H9 (cell line): ENCODE results near the gene SMPX. TPM values are rescaled to one million over a fixed set of nuclear protein-coding genes. Genes with fewer than 3 reads are reported as not detected.

Source experiments
- DNase-seq: peaks from one replicate; pipeline ENCODE4 v3.0.0-alpha.2; 2017
- H2AFZ ChIP-seq: one replicate; pipeline ENCODE4 v1.6.1; 2013; ENCODE audit warnings: mild to moderate bottlenecking, low read length, control low read depth, moderate library complexity
- H2AK5ac ChIP-seq: 2 replicates; pipeline ENCODE4 v1.6.1; 2013; ENCODE audit warnings: low read length, control low read depth, mixed read lengths; ENCODE audit not compliant: insufficient read length
- H2BK120ac ChIP-seq: one replicate; pipeline ENCODE4 v1.6.1; 2013; ENCODE audit warnings: low read depth, mild to moderate bottlenecking, low read length, control low read depth, inconsistent platforms; ENCODE audit not compliant: poor library complexity, severe bottlenecking
- H2BK12ac ChIP-seq: 2 replicates; pipeline ENCODE4 v1.6.1; 2013; ENCODE audit warnings: low read length, control low read depth, mixed read lengths, low read depth; ENCODE audit not compliant: insufficient read length
- H2BK15ac ChIP-seq: 2 replicates; pipeline ENCODE4 v1.6.1; 2013; ENCODE audit warnings: low read depth, low read length, control low read depth
- H2BK20ac ChIP-seq: one replicate; pipeline ENCODE4 v1.6.1; 2013; ENCODE audit warnings: low read depth, mild to moderate bottlenecking, low read length, control low read depth, inconsistent platforms; ENCODE audit not compliant: poor library complexity, severe bottlenecking
- H2BK5ac ChIP-seq: 2 replicates; pipeline ENCODE4 v1.6.1; 2013; ENCODE audit warnings: low read length, control low read depth, mixed read lengths; ENCODE audit not compliant: insufficient read length
- H3K14ac ChIP-seq: 2 replicates; pipeline ENCODE4 v1.6.1; 2013; ENCODE audit warnings: low read length, control low read depth; ENCODE audit not compliant: insufficient read depth
- H3K18ac ChIP-seq: 2 replicates; pipeline ENCODE4 v1.6.1; 2013; ENCODE audit warnings: low read depth, mild to moderate bottlenecking, mixed read lengths, low read length, control low read depth; ENCODE audit not compliant: insufficient read length
- H3K23ac ChIP-seq: 2 replicates; pipeline ENCODE4 v1.6.1; 2013; ENCODE audit warnings: low read length, control low read depth, mixed read lengths, low read depth; ENCODE audit not compliant: insufficient read length
- H3K23me2 ChIP-seq: 2 replicates; pipeline ENCODE4 v1.6.1; 2013; ENCODE audit warnings: low read depth, mild to moderate bottlenecking, mixed read lengths, low read length, control low read depth; ENCODE audit not compliant: insufficient read length, poor library complexity, severe bottlenecking
- H3K27ac ChIP-seq: 2 replicates; pipeline ENCODE4 v1.5.1; 2013; ENCODE audit warnings: low read length, control low read depth, mixed read lengths, low read depth; ENCODE audit not compliant: insufficient read length
- H3K27me3 ChIP-seq: 2 replicates; pipeline ENCODE4 v1.6.1; 2013; ENCODE audit warnings: low read length, control low read depth, inconsistent platforms; ENCODE audit not compliant: insufficient read depth
- H3K4ac ChIP-seq: 2 replicates; pipeline ENCODE4 v1.6.1; 2013; ENCODE audit warnings: low read depth, mild to moderate bottlenecking, control low read depth, inconsistent platforms, low read length, moderate library complexity
- H3K4me1 ChIP-seq: 2 replicates; pipeline ENCODE4 v1.6.1; 2013; ENCODE audit warnings: low read length, control low read depth, inconsistent platforms; ENCODE audit not compliant: insufficient read depth
- H3K4me2 ChIP-seq: 2 replicates; pipeline ENCODE4 v1.6.1; 2013; ENCODE audit warnings: low read length, control low read depth, mixed read lengths; ENCODE audit not compliant: insufficient read length, insufficient read depth
- H3K56ac ChIP-seq: 2 replicates; pipeline ENCODE4 v1.6.1; 2013; ENCODE audit warnings: low read depth, mild to moderate bottlenecking, mixed read lengths, low read length, control low read depth; ENCODE audit not compliant: insufficient read length
- H3K79me1 ChIP-seq: 2 replicates; pipeline ENCODE4 v1.6.1; 2013; ENCODE audit warnings: low read depth, mild to moderate bottlenecking, moderate library complexity, low read length, control low read depth, inconsistent platforms; ENCODE audit not compliant: insufficient read depth, poor library complexity, severe bottlenecking
- H3K79me2 ChIP-seq: 2 replicates; pipeline ENCODE4 v1.6.1; 2013; ENCODE audit warnings: low read length, control low read depth, inconsistent platforms; ENCODE audit not compliant: insufficient read depth
- H3K9ac ChIP-seq: 2 replicates; pipeline ENCODE4 v1.6.1; 2013; ENCODE audit warnings: low read length, control low read depth, mixed read lengths; ENCODE audit not compliant: insufficient read length; ENCODE audit errors: extremely low read depth
- H3K9me3 ChIP-seq: one replicate; pipeline ENCODE4 v1.6.1; 2013; ENCODE audit warnings: low read depth, low read length, inconsistent platforms; ENCODE audit not compliant: control insufficient read depth
- H3T11ph ChIP-seq: one replicate; pipeline ENCODE4 v1.6.1; 2013; ENCODE audit warnings: mild to moderate bottlenecking, low read length, control low read depth, inconsistent platforms
- H4K20me1 ChIP-seq: one replicate; pipeline ENCODE4 v1.6.1; 2013; ENCODE audit not compliant: control insufficient read depth, insufficient read length, insufficient read depth
- H4K5ac ChIP-seq: 2 replicates; pipeline ENCODE4 v1.6.1; 2013; ENCODE audit warnings: low read depth, mild to moderate bottlenecking, mixed read lengths, low read length, control low read depth; ENCODE audit not compliant: insufficient read length
- H4K8ac ChIP-seq: replicated peaks from 2 replicates; pipeline ENCODE4 v1.6.1; 2013; ENCODE audit warnings: low read length, control low read depth, mixed read lengths, low read depth; ENCODE audit not compliant: insufficient read length
- H4K91ac ChIP-seq: 2 replicates; pipeline ENCODE4 v1.6.1; 2013; ENCODE audit warnings: low read depth, mild to moderate bottlenecking, moderate library complexity, mixed read lengths, low read length, control low read depth; ENCODE audit not compliant: insufficient read length
- H3K27ac Mint-ChIP-seq, 3 experiments: 2 replicates in 2 of 3; 3 replicates in 1 of 3; pipeline ENCODE4 v1.8.0; 2020 to 2021; ENCODE audit warnings: mixed read lengths in 3 of 3, mild to moderate bottlenecking in 1 of 3, moderate library complexity in 1 of 3
- H3K27me3 Mint-ChIP-seq: 2 replicates; pipeline ENCODE4 v1.8.0; 2021; ENCODE audit warnings: low read depth, mild to moderate bottlenecking, moderate library complexity, mixed read lengths
- H3K36me3 Mint-ChIP-seq, 3 experiments: 2 replicates in 2 of 3; 3 replicates in 1 of 3; pipeline ENCODE4 v1.8.0; 2020 to 2021; ENCODE audit warnings: low read depth in 3 of 3, mixed read lengths in 3 of 3; ENCODE audit not compliant: insufficient read depth in 1 of 3
- H3K4me1 Mint-ChIP-seq, 2 experiments: 2 replicates each; pipeline ENCODE4 v1.8.0; 2020; ENCODE audit warnings: mixed read lengths in 2 of 2
- H3K4me3 Mint-ChIP-seq, 2 experiments: 2 replicates in 1 of 2; 3 replicates in 1 of 2; pipeline ENCODE4 v1.8.0; 2020 to 2021; ENCODE audit warnings: mild to moderate bottlenecking in 2 of 2, mixed read lengths in 2 of 2, moderate library complexity in 1 of 2
- H3K9me3 Mint-ChIP-seq, 2 experiments: 2 replicates in 1 of 2; 3 replicates in 1 of 2; pipeline ENCODE4 v1.8.0; 2020; ENCODE audit warnings: mild to moderate bottlenecking in 2 of 2, mixed read lengths in 2 of 2, moderate library complexity in 1 of 2
- WGBS: extraction: QIAGEN DNeasy Blood & Tissue Kit; methylation state at CpG from one replicate; pipeline ENCODE4 v1.1.7; 2013; ENCODE audit warnings: missing lambda C conversion rate, low lambda C conversion rate, mixed read lengths; ENCODE audit not compliant: insufficient read length; ENCODE audit errors: extremely low coverage; 5-methylcytosine and 5-hydroxymethylcytosine counted together
- total RNA-seq: library from RNA; stranded (reverse); gene quantifications from 2 replicates; pipeline ENCODE4 v1.2.1, GENCODE V29; 2021
- TF ChIP-seq, protein P1 (sequence below): fragments of 200-600 bp; sonication (generic); conservative IDR thresholded peaks from 3 replicates; pipeline ENCODE4 v1.8.0; 2021; ENCODE audit warnings: antibody characterized with exemption, mild to moderate bottlenecking

The SMPX gene
- total RNA-seq, 1 experiment from 2014 or later = not detected

GRCh38 chrX:21700275-21700674 lies 57.6 kb downstream of the SMPX start:
- WGBS = no CpG with 5 or more reads among the region's 5 CpGs

More at GRCh38 chrX:21700275-21700674, 57.6 kb downstream of the SMPX start:
- no peak overlapping the region for H3K27ac ChIP-seq
- no peak overlapping the region for H3T11ph ChIP-seq
- no peak overlapping the region for H2BK20ac ChIP-seq
- H3K79me2 ChIP-seq = no peaks in the 10 kb centered on the region
- Mint-ChIP-seq H3K4me3 (no peak overlapping the region), H3K36me3 (no peaks in the 10 kb centered on the region; a peak in 1 of 7 replicates), H3K27ac (no peak overlapping the region), H3K4me1 (peaks cover 9 to 11% of the 10 kb centered on the region in 2 experiments), H3K27me3 (no peaks in the 10 kb centered on the region), H3K9me3 (peaks cover 0 to 32% of the 10 kb centered on the region in 2 experiments; a peak in 3 of 5 replicates)
- H3K4me2 ChIP-seq = no peak overlapping the region
- DNase-seq = no peak
- no peak overlapping the region for H2BK12ac ChIP-seq
- H4K91ac ChIP-seq = no peak overlapping the region
- H3K79me1 ChIP-seq = no peaks in the 10 kb centered on the region
- H3K18ac ChIP-seq = no peak overlapping the region
- no peak overlapping the region for H3K4ac ChIP-seq
- no peak overlapping the region for H3K14ac ChIP-seq
- no peak overlapping the region for H2AK5ac ChIP-seq
- H2BK120ac ChIP-seq = no peak overlapping the region
- TF ChIP-seq, protein P1, sequence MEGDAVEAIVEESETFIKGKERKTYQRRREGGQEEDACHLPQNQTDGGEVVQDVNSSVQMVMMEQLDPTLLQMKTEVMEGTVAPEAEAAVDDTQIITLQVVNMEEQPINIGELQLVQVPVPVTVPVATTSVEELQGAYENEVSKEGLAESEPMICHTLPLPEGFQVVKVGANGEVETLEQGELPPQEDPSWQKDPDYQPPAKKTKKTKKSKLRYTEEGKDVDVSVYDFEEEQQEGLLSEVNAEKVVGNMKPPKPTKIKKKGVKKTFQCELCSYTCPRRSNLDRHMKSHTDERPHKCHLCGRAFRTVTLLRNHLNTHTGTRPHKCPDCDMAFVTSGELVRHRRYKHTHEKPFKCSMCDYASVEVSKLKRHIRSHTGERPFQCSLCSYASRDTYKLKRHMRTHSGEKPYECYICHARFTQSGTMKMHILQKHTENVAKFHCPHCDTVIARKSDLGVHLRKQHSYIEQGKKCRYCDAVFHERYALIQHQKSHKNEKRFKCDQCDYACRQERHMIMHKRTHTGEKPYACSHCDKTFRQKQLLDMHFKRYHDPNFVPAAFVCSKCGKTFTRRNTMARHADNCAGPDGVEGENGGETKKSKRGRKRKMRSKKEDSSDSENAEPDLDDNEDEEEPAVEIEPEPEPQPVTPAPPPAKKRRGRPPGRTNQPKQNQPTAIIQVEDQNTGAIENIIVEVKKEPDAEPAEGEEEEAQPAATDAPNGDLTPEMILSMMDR = no peak
- no peak overlapping the region for H4K5ac ChIP-seq
- H2BK5ac ChIP-seq = no peak overlapping the region
- H2BK15ac ChIP-seq = no peak overlapping the region
- H2AFZ ChIP-seq = no peak overlapping the region
- H3K27me3 ChIP-seq = no peaks in the 10 kb centered on the region
- no peak overlapping the region for H4K8ac ChIP-seq
- H3K4me1 ChIP-seq = no peaks in the 10 kb centered on the region; the same call in 1 of the 2 replicates
- H3K23ac ChIP-seq = no peak overlapping the region
- no peaks in the 10 kb centered on the region for H3K23me2 ChIP-seq
- H3K9ac ChIP-seq = no peak overlapping the region
- no peak overlapping the region for H3K56ac ChIP-seq
- H4K20me1 ChIP-seq = no peaks in the 10 kb centered on the region
- no peaks in the 10 kb centered on the region for H3K9me3 ChIP-seq
